Heart left ventricle (tissue), 16 donors: ENCODE measurements around the gene GFY. TPM values are rescaled to one million over a fixed set of nuclear protein-coding genes. Genes with fewer than 3 reads are reported as not detected.

Experiments
- ATAC-seq, 4 donors: fragments of 200-7000 bp; cut with Tn5 transposase; one replicate each; pipeline ENCODE4 v1.9.1; 2020 to 2022; ENCODE audit warnings: moderate library complexity in 4 of 4, mild to moderate bottlenecking in 3 of 4, moderate number of reproducible peaks in 1 of 4
- DNase-seq, 5 donors: peaks; one replicate each; pipeline ENCODE4 v3.0.0-alpha.2; 2020
- H3K27ac ChIP-seq, 12 donors: fragments of 200-600 bp; sonication (generic) in 4 of 12; one replicate each; pipeline versions ENCODE4 v1.5.0 to v1.8.0; 2016 to 2022; ENCODE audit warnings: mild to moderate bottlenecking in 2 of 12
- H3K27me3 ChIP-seq, 9 donors: fragments of 200-600 bp; sonication (generic) in 2 of 9; one replicate each; pipeline versions ENCODE4 v1.5.1 to v1.8.0; 2016 to 2022; ENCODE audit warnings: mild to moderate bottlenecking in 3 of 9
- H3K36me3 ChIP-seq, 9 donors: fragments of 200-600 bp; sonication (generic) in 2 of 9; one replicate each; pipeline versions ENCODE4 v1.5.0 to v1.8.0; 2018 to 2022; ENCODE audit warnings: mild to moderate bottlenecking in 2 of 9
- H3K4me1 ChIP-seq, 12 donors: fragments of 200-600 bp; sonication (generic) in 4 of 12; one replicate each; pipeline versions ENCODE4 v1.5.0 to v1.8.0; 2016 to 2022; ENCODE audit warnings: mild to moderate bottlenecking in 3 of 12
- H3K4me3 ChIP-seq, 12 donors: fragments of 200-600 bp; sonication (generic) in 4 of 12; one replicate each; pipeline versions ENCODE4 v1.5.0 to v1.8.0; 2017 to 2022; ENCODE audit warnings: mild to moderate bottlenecking in 9 of 12, moderate library complexity in 4 of 12
- H3K9me3 ChIP-seq, 12 donors: fragments of 200-600 bp; sonication (generic) in 4 of 12; one replicate each; pipeline versions ENCODE4 v1.5.0 to v1.8.0; 2016 to 2022; ENCODE audit warnings: mild to moderate bottlenecking in 1 of 12
- CTCF ChIP-seq, 12 donors: fragments of 200-600 bp; sonication (generic) in 4 of 12; IDR thresholded peaks; one replicate each; pipeline versions ENCODE4 v1.5.0 to v1.8.0; 2018 to 2022; ENCODE audit warnings: antibody characterized with exemption in 12 of 12, mild to moderate bottlenecking in 5 of 12
- POLR2A ChIP-seq, 2 donors: fragments of 450-650 bp; IDR thresholded peaks; one replicate each; pipeline ENCODE4 v1.6.1; 2017; ENCODE audit warnings: antibody characterized with exemption in 2 of 2, mild to moderate bottlenecking in 2 of 2, moderate library complexity in 2 of 2
- WGBS, 4 donors: extraction: QIAGEN DNeasy Blood & Tissue Kit in 2 of 4; methylation state at CpG; one replicate each; pipeline versions ENCODE4 v1.1.5 to v1.1.7; 2013 to 2018; 5-methylcytosine and 5-hydroxymethylcytosine counted together
- intact Hi-C, 10 donors: fragments of 100-400 bp; cut with DNase I; formaldehyde crosslinking; loops; one replicate each; pipeline versions ENCODE4 v1.11.1 to v1.14.2; 2022
- polyA plus RNA-seq, 2 donors: library from polyadenylated mRNA; stranded (reverse); fragments of 200-250 nt; gene quantifications; one replicate each; pipeline ENCODE4 v1.2.3, GENCODE V29; 2013
- total RNA-seq, 9 donors: library from RNA; depleted of rRNA in 2 of 9; stranded (reverse); fragments of >200 nt in 2 of 9; fragmentation: NEBNext Ultra II Directional in 3 of 9; extraction: Animal tissue kit (Norgen Biotek cat#: 25700) in 3 of 9; gene quantifications; one replicate each; pipeline versions ENCODE4 v1.1.0 to v1.2.4, GENCODE V29; 2016 to 2023
- donor health status: ischemic (EF 13 %, LVEDD 7.1; RV severe dilation, severe dysfunction).
- donor health status: healthy with polysubstance abuse.
- donor health status: DM: no; HTN: yes; CAD: no.
- donor health status: DM: no; HTN: no; CAD: no.
- donor health status: ischemic (EF 25% LVEDD 6.9; RV normal size, moderate dysfunction).
- donor health status: ischemic (EF 25% LVEDD 5.7; RV mildly dilated, moderate dysfunction).
- donor health status: healthy.
- donor health status: DM: yes; HTN: yes; CAD: no.
- donor health status: ischemic (EF 35%, LVEDD 5.7; RV mildly dilated, moderate dysfunction).
- donor health status: nonischemic (EF 11% LVEDD 7.7; RV severe dilation, severe dysfunction).
- donor health status: DM: yes; HTN: yes; CAD: no.
- donor health status: PGD.
- donor health status: ischemic (EF 29% LVEDD 5.4; RV normal size, mild dysfunction).
- donor health status: nonischemic (EF 23%, LVEDD 6.1; RV moderate dilation, normal function).

GFY gene
- total and polyA plus RNA-seq, 11 donors, result 0.12 TPM; not detected in 10

GRCh38 chr19:49428547-49429451 lies 3.6 kb downstream of the GFY start:
- Histone ChIP-seq H3K9me3 (no peaks in the 10 kb centered on the region), H3K27ac (no peak overlapping the region), H3K27me3 (peaks cover 58 to 99% (median 89%) of the 10 kb centered on the region in 9 donors), H3K4me3 (peak overlapping the region in 1 of 12 donors; percentile 4), H3K36me3 (no peaks in the 10 kb centered on the region), H3K4me1 (peaks cover 0 to 26% (median 6%) of the 10 kb centered on the region in 12 donors)
- intact Hi-C loops, result no loop called here
- WGBS, 4 donors, result 11 to 14% (median 13%) methylated on average over 25 to 29 of the region's 29 CpGs
- TF ChIP-seq CTCF (IDR thresholded peaks at IDR 0.05), result no peak
- TF ChIP-seq POLR2A (IDR thresholded peaks at IDR 0.05), result no peak
- DNase-seq (no peak), ATAC-seq (no peak)

GRCh38 chr19:49430172-49430677 lies 5.0 kb downstream of the GFY start:
- Histone ChIP-seq H3K4me3 (no peak overlapping the region), H3K4me1 (peaks cover 0 to 25% (median 6%) of the 10 kb centered on the region in 12 donors), H3K9me3 (no peaks in the 10 kb centered on the region), H3K27ac (no peak overlapping the region), H3K36me3 (no peaks in the 10 kb centered on the region), H3K27me3 (peaks cover 62 to 98% (median 87%) of the 10 kb centered on the region in 9 donors)
- DNase-seq (no peak), ATAC-seq (no peak)
- WGBS, 4 donors, result 72 to 85% (median 81%) methylated on average over 7 to 9 of the region's 9 CpGs
- intact Hi-C loops, result loop anchor here in 1 of 10 donors (5.0 kb wide), 1 partner anchor 33 kb away; no protein-coding TSS in a partner anchor
- TF ChIP-seq POLR2A (IDR thresholded peaks at IDR 0.05), result no peak
- no peak for TF ChIP-seq CTCF (IDR thresholded peaks at IDR 0.05)

GRCh38 chr19:49430678-49431329 lies 5.6 kb downstream of the GFY start:
- no peaks in the 10 kb centered on the region for H3K9me3 ChIP-seq
- DNase-seq (no peak), ATAC-seq (no peak)
- H3K4me1 ChIP-seq, result peaks cover 0 to 24% (median 6%) of the 10 kb centered on the region in 12 donors
- H3K27me3 ChIP-seq, result peaks cover 58 to 98% (median 87%) of the 10 kb centered on the region in 9 donors
- no peak overlapping the region for H3K4me3 ChIP-seq
- no peak for TF ChIP-seq POLR2A (IDR thresholded peaks at IDR 0.05)
- peak in 1 of 12 donors; percentile 10 for TF ChIP-seq CTCF (IDR thresholded peaks at IDR 0.05)
- intact Hi-C loops, result loop anchor here in 1 of 10 donors (5.0 kb wide), 1 partner anchor 34 kb away; no protein-coding TSS in a partner anchor
- no peak overlapping the region for H3K27ac ChIP-seq
- H3K36me3 ChIP-seq, result no peaks in the 10 kb centered on the region
- 62 to 73% (median 69%) methylated on average over 27 to 28 of the region's 28 CpGs for WGBS, 4 donors
